Measurements from ENCODE around the gene PAN2.

DNA sequence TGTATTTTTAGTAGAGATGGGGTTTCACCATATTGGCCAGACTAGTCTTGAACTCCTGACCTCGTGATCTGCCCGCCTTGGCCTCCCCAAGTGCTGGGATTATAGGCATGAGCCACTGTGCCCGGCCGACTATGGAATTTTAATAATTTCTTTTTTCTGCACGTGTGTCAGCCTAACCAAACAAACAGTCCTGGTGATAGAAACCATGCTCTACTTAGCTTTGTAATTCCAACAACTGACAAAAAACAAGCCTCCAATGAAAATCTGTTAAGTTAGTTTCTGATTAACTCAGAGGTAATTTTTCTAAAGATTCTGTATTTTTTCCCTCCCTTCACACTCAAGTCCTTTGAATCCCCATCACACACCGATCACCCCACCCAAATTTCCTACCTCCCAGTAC, 51.8 kb downstream of the PAN2 start:
- TF ChIP-seq, protein P1, sequence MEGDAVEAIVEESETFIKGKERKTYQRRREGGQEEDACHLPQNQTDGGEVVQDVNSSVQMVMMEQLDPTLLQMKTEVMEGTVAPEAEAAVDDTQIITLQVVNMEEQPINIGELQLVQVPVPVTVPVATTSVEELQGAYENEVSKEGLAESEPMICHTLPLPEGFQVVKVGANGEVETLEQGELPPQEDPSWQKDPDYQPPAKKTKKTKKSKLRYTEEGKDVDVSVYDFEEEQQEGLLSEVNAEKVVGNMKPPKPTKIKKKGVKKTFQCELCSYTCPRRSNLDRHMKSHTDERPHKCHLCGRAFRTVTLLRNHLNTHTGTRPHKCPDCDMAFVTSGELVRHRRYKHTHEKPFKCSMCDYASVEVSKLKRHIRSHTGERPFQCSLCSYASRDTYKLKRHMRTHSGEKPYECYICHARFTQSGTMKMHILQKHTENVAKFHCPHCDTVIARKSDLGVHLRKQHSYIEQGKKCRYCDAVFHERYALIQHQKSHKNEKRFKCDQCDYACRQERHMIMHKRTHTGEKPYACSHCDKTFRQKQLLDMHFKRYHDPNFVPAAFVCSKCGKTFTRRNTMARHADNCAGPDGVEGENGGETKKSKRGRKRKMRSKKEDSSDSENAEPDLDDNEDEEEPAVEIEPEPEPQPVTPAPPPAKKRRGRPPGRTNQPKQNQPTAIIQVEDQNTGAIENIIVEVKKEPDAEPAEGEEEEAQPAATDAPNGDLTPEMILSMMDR (IDR thresholded peaks at IDR 0.05; ENCODE audit: insufficient read depth, low read length, poor library complexity, severe bottlenecking), result no peak
- no peak for TF ChIP-seq EZH2phosphoT487 (conservative IDR thresholded peaks at IDR 0.05; ENCODE audit: low read length)

Data from SU-DHL-6 (cell line).